MM.1S (cell line): Measurements from ENCODE around the gene TGFBR2.

Experiments used
- CTCF ChIP-seq: fragments of 300-600 bp; sonication (generic); IDR thresholded peaks from 2 replicates; pipeline ENCODE4 v1.5.1; 2016; ENCODE audit warnings: antibody characterized with exemption, low read length, mixed read lengths
- EZH2 ChIP-seq: fragments of 300-600 bp; sonication (generic); optimal IDR thresholded peaks from 2 replicates; pipeline ENCODE3; 2017; ENCODE audit warnings: low read depth, mild to moderate bottlenecking, antibody characterized with exemption, low read length, mixed read lengths
- EZH2phosphoT487 ChIP-seq: fragments of 300-600 bp; sonication (generic); IDR thresholded peaks from 2 replicates; pipeline ENCODE4 v1.6.1; 2018; ENCODE audit warnings: antibody characterized with exemption, low read length

GRCh38 chr3:30625541-30626438 lies 19.4 kb downstream of the TGFBR2 start:
- TF ChIP-seq CTCF, result no peak
- no peak for TF ChIP-seq EZH2phosphoT487
- no peak for TF ChIP-seq EZH2
